Caco-2 (cell line): ENCODE results near the gene PDSS2. TPM values are rescaled to one million over a fixed set of nuclear protein-coding genes. Genes with fewer than 3 reads are reported as not detected.
"Not testable (repeated sequence)": the region's sequence is repeated elsewhere in the genome, so short reads cannot be mapped to it uniquely, and the experiment has no call there.

Experiments
- BruUV-seq: library from RNA; stranded (reverse); fragments of 400-500 nt; replicated peaks from 2 replicates; lab custom pipeline; 2021; lab: Mats Ljungman, UMichigan
- CTCF ChIA-PET: fragments of 300-600 bp; sonication (Branson Sonifier 250); formaldehyde crosslinking; loops from one replicate; lab custom pipeline; 2022; ENCODE audit warnings: antibody characterized with exemption; lab: Charles Lee
- POLR2A ChIA-PET: fragments of 300-600 bp; sonication (Branson Sonifier 250); formaldehyde crosslinking; loops from one replicate; lab custom pipeline; 2022; ENCODE audit warnings: antibody characterized with exemption; lab: Charles Lee
- DNase-seq, 2 experiments: peaks; one replicate each; pipeline versions ENCODE4 v3.0.0 to v3.0.0-alpha.2; 2020 to 2022
- H3K27me3 ChIP-seq: replicated peaks from 2 replicates; pipeline ENCODE4 v1.6.0; 2011; ENCODE audit warnings: low read length; ENCODE audit not compliant: control insufficient read depth, insufficient read depth
- H3K36me3 ChIP-seq: 2 replicates; pipeline ENCODE4 v1.5.1; 2011; ENCODE audit warnings: low read length; ENCODE audit not compliant: control insufficient read depth, insufficient read depth
- H3K4me1 ChIP-seq: fragments of 250-450 bp; sonication (Bioruptor Pico); 2 replicates; pipeline ENCODE4 v1.5.1; 2020; ENCODE audit warnings: mild to moderate bottlenecking
- H3K4me3 ChIP-seq: 2 replicates; pipeline ENCODE4 v1.5.1; 2011; ENCODE audit warnings: low read depth, mild to moderate bottlenecking, control low read depth, low read length
- H3K9me3 ChIP-seq: fragments of 250-450 bp; sonication (Bioruptor Pico); 2 replicates; pipeline ENCODE4 v1.5.1; 2020; ENCODE audit warnings: mild to moderate bottlenecking, moderate library complexity
- H3K27ac Mint-ChIP-seq: one replicate; pipeline ENCODE4 v1.8.0; 2022; ENCODE audit warnings: mixed read lengths; ENCODE audit not compliant: unreplicated experiment
- H3K27me3 Mint-ChIP-seq: one replicate; pipeline ENCODE4 v1.8.0; 2022; ENCODE audit warnings: mixed read lengths; ENCODE audit not compliant: insufficient read depth, unreplicated experiment
- H3K36me3 Mint-ChIP-seq: one replicate; pipeline ENCODE4 v1.8.0; 2022; ENCODE audit warnings: mild to moderate bottlenecking, mixed read lengths; ENCODE audit not compliant: insufficient read depth, unreplicated experiment
- H3K4me1 Mint-ChIP-seq: one replicate; pipeline ENCODE4 v1.8.0; 2022; ENCODE audit warnings: low read depth, mixed read lengths; ENCODE audit not compliant: unreplicated experiment
- H3K4me3 Mint-ChIP-seq: one replicate; pipeline ENCODE4 v1.8.0; 2022; ENCODE audit warnings: mild to moderate bottlenecking, moderate library complexity, mixed read lengths; ENCODE audit not compliant: unreplicated experiment
- H3K9me3 Mint-ChIP-seq: one replicate; pipeline ENCODE4 v1.8.0; 2022; ENCODE audit warnings: mixed read lengths; ENCODE audit not compliant: unreplicated experiment
- CTCF ChIP-seq, 2 experiments: fragments of 200-600 bp in 1 of 2; IDR thresholded peaks; 1 replicate in 1 of 2; 2 replicates in 1 of 2; pipeline versions ENCODE4 v1.5.1 to v1.8.0; 2011 to 2022; ENCODE audit warnings: antibody characterized with exemption in 1 of 2, control low read depth in 1 of 2, inconsistent platforms in 1 of 2, low read depth in 1 of 2, low read length in 1 of 2, mild to moderate bottlenecking in 1 of 2, moderate library complexity in 1 of 2; ENCODE audit not compliant: insufficient read depth in 1 of 2, severe bottlenecking in 1 of 2, unreplicated experiment in 1 of 2
- intact Hi-C: fragments of 100-400 bp; cut with micrococcal nuclease; formaldehyde crosslinking; loops from one replicate; pipeline ENCODE4 v1.10.0; 2022; ENCODE audit not compliant: unreplicated experiment
- total RNA-seq: library from RNA; stranded (reverse); gene quantifications from 2 replicates; pipeline ENCODE4 v1.2.3, GENCODE V29; 2022

Gene PDSS2
- total RNA-seq, 1 experiment from 2014 or later, result 10.3 TPM

DNA sequence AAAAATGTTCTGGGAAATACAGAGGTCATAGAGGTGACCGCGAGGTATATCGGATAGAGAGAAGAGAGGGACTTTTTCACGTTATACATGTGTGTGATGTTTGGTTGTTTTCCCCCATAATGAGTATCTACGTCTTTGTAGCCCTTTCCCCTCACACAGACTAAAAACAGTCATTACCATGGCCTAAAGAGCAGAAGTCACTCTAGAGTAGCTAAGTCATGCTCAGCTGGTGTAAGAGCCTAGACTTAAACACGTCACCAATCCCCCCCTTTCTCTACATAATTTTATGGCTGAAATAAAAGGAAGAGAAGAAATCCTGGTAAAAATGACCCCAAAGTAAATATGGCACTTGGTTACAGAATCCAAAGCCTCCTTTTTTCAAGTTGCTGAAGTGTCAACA, 338.1 kb downstream of the PDSS2 start:
- CTCF ChIA-PET, result interaction anchor here (0.6 kb wide), 1 partner anchor 26 kb away, joined by 3 read pairs; no protein-coding TSS in a partner anchor
- Histone ChIP-seq H3K9me3 (no peaks in the 10 kb centered on the region), H3K4me1 (peaks cover 11% of the 10 kb centered on the region; the same call in 1 of the 2 replicates), H3K4me3 (no peak overlapping the region), H3K36me3 (no peaks in the 10 kb centered on the region), H3K27me3 (no peaks in the 10 kb centered on the region)
- POLR2A ChIA-PET, result no interaction called here
- no peaks in the 10 kb centered on the region for H3K27me3 Mint-ChIP-seq
- no peaks in the 10 kb centered on the region for H3K36me3 Mint-ChIP-seq
- no peak overlapping the region for H3K27ac Mint-ChIP-seq
- intact Hi-C loops, result no loop called here
- DNase-seq, result no peak
- BruUV-seq, result no TSS peak
- no peak for TF ChIP-seq CTCF (IDR thresholded peaks at IDR 0.05; ENCODE audit: insufficient read depth in 1 of 2, low read depth in 1 of 2, low read length in 1 of 2, severe bottlenecking in 1 of 2, unreplicated experiment in 1 of 2)
- peaks cover 6% of the 10 kb centered on the region for H3K4me1 Mint-ChIP-seq
- no peaks in the 10 kb centered on the region for H3K9me3 Mint-ChIP-seq
- H3K4me3 Mint-ChIP-seq, result no peak overlapping the region

DNA sequence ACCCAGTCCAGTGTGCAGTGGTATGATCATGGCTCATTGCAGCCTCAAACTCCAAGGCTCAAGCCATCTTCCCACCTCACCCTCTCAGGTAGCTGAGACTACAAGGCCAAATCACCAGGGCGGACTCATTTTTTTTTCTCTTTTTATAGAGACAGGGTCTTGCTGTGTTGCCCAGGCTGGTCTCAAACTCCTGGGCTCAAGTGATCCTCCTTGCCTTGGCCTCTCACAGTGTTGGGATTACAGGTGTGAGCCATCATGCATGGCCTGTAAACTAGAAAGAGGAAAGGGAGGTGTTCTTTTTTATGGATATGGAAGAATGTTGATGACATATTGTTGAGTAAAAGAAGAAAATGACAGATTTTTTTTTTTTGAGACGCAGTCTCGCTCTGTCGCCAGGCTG, 339.0 kb downstream of the PDSS2 start:
- Histone ChIP-seq H3K9me3 (no peaks in the 10 kb centered on the region), H3K4me1 (peaks cover 11% of the 10 kb centered on the region; the same call in 1 of the 2 replicates), H3K36me3 (no peaks in the 10 kb centered on the region), H3K4me3 (no peak overlapping the region), H3K27me3 (no peaks in the 10 kb centered on the region)
- no peak overlapping the region for H3K27ac Mint-ChIP-seq
- H3K27me3 Mint-ChIP-seq, result no peaks in the 10 kb centered on the region
- H3K36me3 Mint-ChIP-seq, result no peaks in the 10 kb centered on the region
- BruUV-seq, result no TSS peak
- TF ChIP-seq CTCF (IDR thresholded peaks at IDR 0.05; ENCODE audit: insufficient read depth in 1 of 2, low read depth in 1 of 2, low read length in 1 of 2, severe bottlenecking in 1 of 2, unreplicated experiment in 1 of 2), result no peak
- ChIA-PET CTCF (interaction anchor here (0.6 kb wide), 3 partner anchors 25 to 829 kb away, joined by 3 read pairs; no protein-coding TSS in a partner anchor), POLR2A (interaction anchor here (0.6 kb wide), 1 partner anchor 509 kb away, joined by 3 read pairs; no protein-coding TSS in a partner anchor)
- intact Hi-C loops, result no loop called here
- no peaks in the 10 kb centered on the region for H3K9me3 Mint-ChIP-seq
- no peak overlapping the region for H3K4me3 Mint-ChIP-seq
- DNase-seq, result no peak
- H3K4me1 Mint-ChIP-seq, result peaks cover 6% of the 10 kb centered on the region

- ChIA-PET POLR2A (no interaction called here), CTCF (no interaction called here)
- BruUV-seq, result no TSS peak
- Mint-ChIP-seq H3K4me3 (no peak overlapping the region), H3K9me3 (no peaks in the 10 kb centered on the region), H3K36me3 (no peaks in the 10 kb centered on the region), H3K4me1 (peaks cover 6% of the 10 kb centered on the region), H3K27me3 (no peaks in the 10 kb centered on the region), H3K27ac (no peak overlapping the region)
- TF ChIP-seq CTCF (IDR thresholded peaks at IDR 0.05; ENCODE audit: insufficient read depth in 1 of 2, low read depth in 1 of 2, low read length in 1 of 2, severe bottlenecking in 1 of 2, unreplicated experiment in 1 of 2), result no peak
- DNase-seq, result no peak
- no peaks in the 10 kb centered on the region for H3K36me3 ChIP-seq
- no peaks in the 10 kb centered on the region for H3K27me3 ChIP-seq
- intact Hi-C loops, result no loop called here
- no peaks in the 10 kb centered on the region for H3K9me3 ChIP-seq
- H3K4me3 ChIP-seq, result no peak overlapping the region
- H3K4me1 ChIP-seq, result peaks cover 11% of the 10 kb centered on the region; the same call in 1 of the 2 replicates
Measured at GRCh38 chr6:107118976-107119375, 340.4 kb downstream of the PDSS2 start.

DNA sequence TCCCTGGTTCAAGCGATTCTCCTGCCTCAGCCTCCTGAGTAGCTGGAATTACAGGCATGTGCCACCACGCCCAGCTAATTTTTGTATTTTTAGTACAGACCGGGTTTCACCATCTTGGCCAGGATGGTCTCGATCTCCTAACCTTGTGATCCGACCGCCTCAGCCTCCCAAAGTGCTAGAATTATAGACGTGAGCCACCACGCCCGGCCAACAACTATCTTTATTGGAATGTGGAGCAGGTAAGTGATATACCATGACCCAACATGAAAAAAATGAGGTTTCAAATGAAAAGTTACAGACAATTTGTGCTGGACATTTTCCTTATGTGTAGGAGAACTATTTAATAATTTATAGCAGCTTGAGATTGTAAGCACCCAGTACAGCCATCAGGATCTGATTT, 340.8 kb downstream of the PDSS2 start:
- POLR2A ChIA-PET, BruUV-seq, H3K36me3 Mint-ChIP-seq, H3K4me3 ChIP-seq, H3K4me3 Mint-ChIP-seq, H3K4me1 Mint-ChIP-seq, H3K9me3 ChIP-seq, H3K27me3 Mint-ChIP-seq, DNase-seq, CTCF ChIA-PET, intact Hi-C loops, H3K9me3 Mint-ChIP-seq, H3K27ac Mint-ChIP-seq, H3K27me3 ChIP-seq, H3K36me3 ChIP-seq: not testable (repeated sequence)
- peaks cover 11% of the 10 kb centered on the region; the same call in 1 of the 2 replicates for H3K4me1 ChIP-seq
